ENCODE measurements around the gene AOC2.

GRCh38 chr17:42841975-42842685 lies 2.2 kb upstream of the AOC2 start:
- TF ChIP-seq NFRKB (IDR thresholded peaks at IDR 0.05) (no peak), CTBP1 (IDR thresholded peaks at IDR 0.05; ENCODE audit: borderline replicate concordance) (no peak), TARDBP (IDR thresholded peaks at IDR 0.05) (no peak), ZNF384 (IDR thresholded peaks at IDR 0.05) (no peak), HDGF (IDR thresholded peaks at IDR 0.05; ENCODE audit: borderline replicate concordance) (no peak), FOXM1 (IDR thresholded peaks at IDR 0.05; ENCODE audit: borderline replicate concordance) (no peak), ELF4 (IDR thresholded peaks at IDR 0.05) (no peak), BHLHE40 (IDR thresholded peaks at IDR 0.05; ENCODE audit: borderline replicate concordance) (no peak), ARNT (IDR thresholded peaks at IDR 0.05) (no peak), SUZ12 (IDR thresholded peaks at IDR 0.05) (no peak), FOXA1 (IDR thresholded peaks at IDR 0.05) (no peak), FOXK2 (IDR thresholded peaks at IDR 0.05) (no peak), SP1 (IDR thresholded peaks at IDR 0.05) (no peak)

Data from HEK293T (cell line).